ENCODE results near the gene LSAMP. TPM values are rescaled to one million over a fixed set of nuclear protein-coding genes. Genes with fewer than 3 reads are reported as not detected.

Gene LSAMP
- total RNA-seq, 1 experiment from 2014 or later = 5.7 TPM

- Mint-ChIP-seq H3K4me1 (peaks cover 38% of the 10 kb centered on the region), H3K27ac (no peak overlapping the region; the same call in 1 of the 2 replicates), H3K4me3 (no peak overlapping the region), H3K27me3 (ENCODE audit: low read depth) (no peaks in the 10 kb centered on the region), H3K36me3 (no peaks in the 10 kb centered on the region), H3K9me3 (peaks cover 8% of the 10 kb centered on the region; the same call in 1 of the 2 replicates)
- TF ChIP-seq USF1 (CRISPR knock-in tag; IDR thresholded peaks at IDR 0.05) (no peak), ESRRA (CRISPR knock-in tag; IDR thresholded peaks at IDR 0.05; ENCODE audit: borderline replicate concordance) (no peak), ZNF138 (CRISPR knock-in tag; conservative IDR thresholded peaks at IDR 0.05) (no peak), ERG (CRISPR knock-in tag; IDR thresholded peaks at IDR 0.05) (no peak), HMGXB4 (CRISPR knock-in tag; IDR thresholded peaks at IDR 0.05) (no peak), ZNF219 (CRISPR knock-in tag; IDR thresholded peaks at IDR 0.05; ENCODE audit: borderline replicate concordance) (no peak), JUN (CRISPR knock-in tag; IDR thresholded peaks at IDR 0.05) (no peak), GABPB1 (CRISPR knock-in tag; IDR thresholded peaks at IDR 0.05) (no peak), ARID4B (CRISPR knock-in tag; IDR thresholded peaks at IDR 0.05; ENCODE audit: borderline replicate concordance) (no peak), E2F4 (CRISPR knock-in tag; IDR thresholded peaks at IDR 0.05; ENCODE audit: borderline replicate concordance, low read depth) (no peak), ZMAT4 (CRISPR knock-in tag; IDR thresholded peaks at IDR 0.05) (no peak), ZNF263 (CRISPR knock-in tag; IDR thresholded peaks at IDR 0.05; ENCODE audit: low read depth) (no peak), IRF1 (CRISPR knock-in tag; IDR thresholded peaks at IDR 0.05) (no peak), ZNF121 (CRISPR knock-in tag; IDR thresholded peaks at IDR 0.05) (no peak)
- POLR2A ChIA-PET = no interaction called here
- CTCF ChIA-PET = no interaction called here
- ATAC-seq = no peak
- no peak for DNase-seq (ENCODE audit: low spot score)
Measured at GRCh38 chr3:115980709-115981108, 464.6 kb downstream of the LSAMP start.

- Mint-ChIP-seq H3K36me3 (no peaks in the 10 kb centered on the region), H3K27ac (no peak overlapping the region), H3K9me3 (peaks cover 13% of the 10 kb centered on the region), H3K4me1 (peaks cover 31% of the 10 kb centered on the region), H3K4me3 (no peak overlapping the region), H3K27me3 (ENCODE audit: low read depth) (no peaks in the 10 kb centered on the region)
- ChIA-PET CTCF (no interaction called here), POLR2A (no interaction called here)
- ATAC-seq (peak; percentile 61), DNase-seq (ENCODE audit: low spot score) (peak; percentile 15)
- no peak for TF ChIP-seq MYBL2 (CRISPR knock-in tag; IDR thresholded peaks at IDR 0.05)
- TF ChIP-seq CREB1 (CRISPR knock-in tag; IDR thresholded peaks at IDR 0.05) = no peak
- TF ChIP-seq ATF6 (CRISPR knock-in tag; IDR thresholded peaks at IDR 0.05) = no peak
- TF ChIP-seq ZNF423 (CRISPR knock-in tag; IDR thresholded peaks at IDR 0.05) = no peak
- no peak for TF ChIP-seq NFE2L1 (CRISPR knock-in tag; IDR thresholded peaks at IDR 0.05)
- TF ChIP-seq ZBTB21 (CRISPR knock-in tag; IDR thresholded peaks at IDR 0.05; ENCODE audit: borderline replicate concordance) = no peak
- TF ChIP-seq, protein P1, sequence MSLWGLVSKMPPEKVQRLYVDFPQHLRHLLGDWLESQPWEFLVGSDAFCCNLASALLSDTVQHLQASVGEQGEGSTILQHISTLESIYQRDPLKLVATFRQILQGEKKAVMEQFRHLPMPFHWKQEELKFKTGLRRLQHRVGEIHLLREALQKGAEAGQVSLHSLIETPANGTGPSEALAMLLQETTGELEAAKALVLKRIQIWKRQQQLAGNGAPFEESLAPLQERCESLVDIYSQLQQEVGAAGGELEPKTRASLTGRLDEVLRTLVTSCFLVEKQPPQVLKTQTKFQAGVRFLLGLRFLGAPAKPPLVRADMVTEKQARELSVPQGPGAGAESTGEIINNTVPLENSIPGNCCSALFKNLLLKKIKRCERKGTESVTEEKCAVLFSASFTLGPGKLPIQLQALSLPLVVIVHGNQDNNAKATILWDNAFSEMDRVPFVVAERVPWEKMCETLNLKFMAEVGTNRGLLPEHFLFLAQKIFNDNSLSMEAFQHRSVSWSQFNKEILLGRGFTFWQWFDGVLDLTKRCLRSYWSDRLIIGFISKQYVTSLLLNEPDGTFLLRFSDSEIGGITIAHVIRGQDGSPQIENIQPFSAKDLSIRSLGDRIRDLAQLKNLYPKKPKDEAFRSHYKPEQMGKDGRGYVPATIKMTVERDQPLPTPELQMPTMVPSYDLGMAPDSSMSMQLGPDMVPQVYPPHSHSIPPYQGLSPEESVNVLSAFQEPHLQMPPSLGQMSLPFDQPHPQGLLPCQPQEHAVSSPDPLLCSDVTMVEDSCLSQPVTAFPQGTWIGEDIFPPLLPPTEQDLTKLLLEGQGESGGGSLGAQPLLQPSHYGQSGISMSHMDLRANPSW (CRISPR knock-in tag; conservative IDR thresholded peaks at IDR 0.05; ENCODE audit: low read depth) = no peak
Measured at GRCh38 chr3:115977866-115978265, 467.4 kb downstream of the LSAMP start.
